Esophagus squamous epithelium (tissue), 5 donors: ENCODE measurements around the gene CHMP4A. TPM values are rescaled to one million over a fixed set of nuclear protein-coding genes. Genes with fewer than 3 reads are reported as not detected.
A peak's percentile ranks its signal among the peaks of the same experiment; 100 is the strongest.

ENCODE experiments used
- DNase-seq: peaks from one replicate; lab custom pipeline; 2025; lab: John Stamatoyannopoulos, UW
- H3K27ac ChIP-seq, 4 donors: fragments of 200-600 bp; sonication (generic); one replicate each; pipeline ENCODE4 v1.5.1; 2016 to 2019; ENCODE audit warnings: mild to moderate bottlenecking in 1 of 4
- H3K27me3 ChIP-seq, 4 donors: fragments of 200-600 bp; sonication (generic); 1 replicate in 3 of 4; 2 replicates in 1 of 4; pipeline versions ENCODE4 v1.5.1 to v1.6.0; 2017 to 2021; ENCODE audit warnings: antibody characterized with exemption in 1 of 4
- H3K36me3 ChIP-seq, 3 donors: fragments of 200-600 bp; sonication (generic); one replicate each; pipeline ENCODE4 v1.5.1; 2016 to 2019
- H3K4me1 ChIP-seq, 3 donors: fragments of 200-600 bp; sonication (generic); one replicate each; pipeline ENCODE4 v1.5.1; 2017 to 2019
- H3K4me3 ChIP-seq, 4 donors: fragments of 200-600 bp; sonication (generic); 1 replicate in 3 of 4; 2 replicates in 1 of 4; pipeline ENCODE4 v1.5.1; 2016 to 2019; ENCODE audit warnings: mild to moderate bottlenecking in 2 of 4, moderate library complexity in 1 of 4
- H3K9me3 ChIP-seq, 3 donors: fragments of 200-600 bp; sonication (generic); one replicate each; pipeline ENCODE4 v1.5.1; 2016 to 2019
- POLR2A ChIP-seq, 4 donors: fragments of 450-650 bp; IDR thresholded peaks; one replicate each; pipeline ENCODE4 v1.6.1; 2017; ENCODE audit warnings: antibody characterized with exemption in 4 of 4, mild to moderate bottlenecking in 4 of 4, moderate library complexity in 3 of 4
- WGBS, 2 donors: methylation state at CpG; one replicate each; pipeline ENCODE4 v1.1.5; 2018; 5-methylcytosine and 5-hydroxymethylcytosine counted together
- intact Hi-C: fragments of 100-400 bp; cut with DNase I; formaldehyde crosslinking; loops from one replicate; pipeline ENCODE4 v1.15.0; 2022
- total RNA-seq, 4 donors: library from RNA; depleted of rRNA; stranded (reverse); fragments of >200 nt; gene quantifications; one replicate each; pipeline ENCODE4 v1.1.0, GENCODE V29; 2016
- TF ChIP-seq, protein P1 (sequence below), 6 experiments: fragments of 450-650 bp in 4 of 6; fragments of 200-600 bp in 2 of 6; sonication (generic) in 2 of 6; IDR thresholded peaks; one replicate each; pipeline ENCODE4 v1.5.1; 2016 to 2019; ENCODE audit warnings: antibody characterized with exemption in 6 of 6, mild to moderate bottlenecking in 4 of 6, moderate library complexity in 4 of 6
- donor health status: DM: yes; HTN: yes; CAD: no.

Gene CHMP4A
- total RNA-seq, 4 donors from 2014 or later, result 23.6 to 80.7 (median 62.8) TPM

DNA sequence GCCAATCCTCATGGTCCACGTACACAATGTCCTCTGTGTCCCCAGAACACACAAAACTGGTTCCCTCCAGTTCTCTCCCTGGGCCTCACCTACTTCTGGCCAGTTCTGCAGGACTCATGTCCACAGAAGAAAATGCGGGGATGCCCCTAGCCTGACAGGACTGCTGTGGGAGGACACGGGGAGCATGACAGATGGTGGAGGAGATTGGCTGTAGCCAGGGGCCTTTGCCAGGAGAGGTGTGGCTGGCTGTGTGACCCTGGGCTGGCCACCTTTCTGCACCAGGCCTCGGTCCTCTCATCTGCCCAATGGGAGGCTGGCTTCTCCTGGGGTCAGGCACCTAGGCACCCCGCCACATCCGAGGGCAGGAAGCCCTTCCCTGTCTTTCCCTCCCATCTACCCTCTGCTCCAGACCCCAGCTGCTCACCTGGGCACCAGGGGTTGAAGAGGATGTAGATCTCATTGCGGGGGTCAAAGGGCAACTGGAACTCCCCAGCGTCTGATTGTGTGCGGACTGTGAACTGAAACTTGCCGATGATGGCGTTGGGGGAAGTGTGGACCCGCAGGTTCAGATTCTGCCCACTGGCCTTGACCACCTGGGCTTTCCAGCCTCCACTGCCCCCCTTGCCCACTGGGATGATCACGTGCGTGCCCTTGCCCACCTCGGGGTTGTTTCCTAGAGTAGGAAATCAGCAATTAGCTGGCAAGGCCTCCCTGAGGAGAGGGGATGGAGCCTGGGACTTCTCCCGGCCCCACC, 46.9 kb upstream of the CHMP4A start:
- H3K36me3 ChIP-seq, result peaks cover 0 to 73% (median 9%) of the 10 kb centered on the region in 3 donors
- peak overlapping the region; percentile 81 to 89 (median 87) for H3K27ac ChIP-seq
- intact Hi-C loops, result no loop called here
- H3K9me3 ChIP-seq, result no peaks in the 10 kb centered on the region
- DNase-seq, result no peak
- peaks cover 9 to 66% (median 35%) of the 10 kb centered on the region in 3 donors for H3K4me1 ChIP-seq
- H3K27me3 ChIP-seq, result no peaks in the 10 kb centered on the region
- TF ChIP-seq, protein P1, sequence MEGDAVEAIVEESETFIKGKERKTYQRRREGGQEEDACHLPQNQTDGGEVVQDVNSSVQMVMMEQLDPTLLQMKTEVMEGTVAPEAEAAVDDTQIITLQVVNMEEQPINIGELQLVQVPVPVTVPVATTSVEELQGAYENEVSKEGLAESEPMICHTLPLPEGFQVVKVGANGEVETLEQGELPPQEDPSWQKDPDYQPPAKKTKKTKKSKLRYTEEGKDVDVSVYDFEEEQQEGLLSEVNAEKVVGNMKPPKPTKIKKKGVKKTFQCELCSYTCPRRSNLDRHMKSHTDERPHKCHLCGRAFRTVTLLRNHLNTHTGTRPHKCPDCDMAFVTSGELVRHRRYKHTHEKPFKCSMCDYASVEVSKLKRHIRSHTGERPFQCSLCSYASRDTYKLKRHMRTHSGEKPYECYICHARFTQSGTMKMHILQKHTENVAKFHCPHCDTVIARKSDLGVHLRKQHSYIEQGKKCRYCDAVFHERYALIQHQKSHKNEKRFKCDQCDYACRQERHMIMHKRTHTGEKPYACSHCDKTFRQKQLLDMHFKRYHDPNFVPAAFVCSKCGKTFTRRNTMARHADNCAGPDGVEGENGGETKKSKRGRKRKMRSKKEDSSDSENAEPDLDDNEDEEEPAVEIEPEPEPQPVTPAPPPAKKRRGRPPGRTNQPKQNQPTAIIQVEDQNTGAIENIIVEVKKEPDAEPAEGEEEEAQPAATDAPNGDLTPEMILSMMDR (IDR thresholded peaks at IDR 0.05), result no peak
- no peak for TF ChIP-seq POLR2A (IDR thresholded peaks at IDR 0.05)
- WGBS, 2 donors, result 71 to 83% methylated on average over 7 to 9 of the region's 16 CpGs
- peak overlapping the region; percentile 36 to 57 (median 48) for H3K4me3 ChIP-seq

DNA sequence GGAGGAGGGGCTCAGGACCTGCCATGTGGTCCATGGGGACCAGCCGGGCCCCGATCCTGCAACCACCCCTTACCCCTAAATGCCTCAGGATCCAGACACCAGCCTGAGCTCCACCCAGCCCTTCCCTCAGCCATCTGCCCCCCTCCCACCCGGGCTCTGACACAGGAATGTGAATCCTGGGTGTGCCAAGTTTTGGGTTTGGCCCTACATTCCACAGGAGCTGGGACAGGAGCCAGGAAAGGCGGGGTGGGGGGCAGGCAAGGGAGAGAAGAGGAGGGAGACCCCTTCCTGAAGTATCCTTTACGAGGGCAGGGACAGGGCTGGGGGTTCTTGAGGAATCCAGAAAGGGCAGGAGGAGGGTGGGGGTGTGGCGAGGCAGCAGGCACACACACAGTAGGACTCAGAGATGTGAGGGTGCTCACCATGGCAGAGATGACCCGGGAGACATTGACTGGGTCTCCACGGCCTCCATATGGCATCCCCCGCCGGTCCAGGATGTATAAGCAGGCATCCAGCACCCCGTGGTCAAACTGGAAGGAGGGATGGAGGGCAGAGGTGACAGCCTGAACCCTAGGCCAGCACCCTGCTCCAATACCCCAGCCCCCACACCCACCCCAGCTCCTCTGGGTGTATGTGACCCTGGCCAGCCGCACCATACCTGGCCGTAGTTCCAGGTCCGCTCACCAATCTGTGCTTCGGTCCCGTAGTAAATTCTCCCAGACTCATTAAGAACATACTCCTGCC, 46.2 kb upstream of the CHMP4A start:
- no peak for DNase-seq
- intact Hi-C loops, result no loop called here
- Histone ChIP-seq H3K4me3 (peak overlapping the region; percentile 36 to 57 (median 48)), H3K27ac (peak overlapping the region; percentile 81 to 89 (median 87)), H3K27me3 (no peaks in the 10 kb centered on the region), H3K9me3 (no peaks in the 10 kb centered on the region), H3K4me1 (peaks cover 9 to 58% (median 32%) of the 10 kb centered on the region in 3 donors), H3K36me3 (peaks cover 0 to 78% (median 17%) of the 10 kb centered on the region in 3 donors)
- no peak for TF ChIP-seq POLR2A (IDR thresholded peaks at IDR 0.05)
- TF ChIP-seq, protein P1 (IDR thresholded peaks at IDR 0.05), result no peak
- whole genome bisulfite sequencing, 2 donors, result 73 to 76% methylated on average over 7 to 14 of the region's 16 CpGs

DNA sequence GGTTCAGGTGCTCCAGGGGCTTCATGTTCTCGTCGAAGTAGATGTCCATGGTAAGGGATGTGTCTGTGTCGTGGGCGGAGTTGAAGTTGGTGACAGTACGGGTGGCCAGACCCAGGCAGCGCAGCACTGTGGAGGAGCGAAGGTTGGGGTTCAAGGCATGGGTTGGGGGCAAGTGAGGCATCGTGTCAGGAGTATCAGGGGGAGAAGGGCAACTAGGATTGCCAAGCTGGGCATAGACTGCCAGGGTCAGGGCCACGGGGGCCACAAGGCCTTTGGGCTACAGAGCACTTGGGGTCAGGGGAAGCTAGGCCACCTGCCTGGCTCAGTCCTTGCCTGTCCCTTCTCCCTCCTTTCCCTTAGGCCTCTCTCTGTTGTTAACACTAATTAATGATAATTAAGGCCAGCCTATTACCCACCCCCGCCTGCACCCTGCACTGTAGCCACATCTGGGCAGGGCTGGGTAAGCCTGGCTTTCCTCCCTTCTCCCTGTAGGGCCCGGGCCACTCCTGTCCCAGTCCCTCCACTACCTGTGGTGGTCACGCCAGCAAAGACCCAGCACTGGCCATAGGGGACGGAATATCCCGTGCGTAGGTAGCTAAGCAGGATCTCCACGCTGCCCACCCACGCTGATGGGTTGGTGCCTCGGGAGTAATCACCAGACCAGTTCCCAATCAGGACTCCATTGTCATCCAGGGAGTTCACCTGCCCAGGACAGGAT, 45.4 kb upstream of the CHMP4A start:
- peak overlapping the region; percentile 73 to 89 (median 84) for H3K27ac ChIP-seq
- peak overlapping the region; percentile 36 to 57 (median 48) for H3K4me3 ChIP-seq
- no peaks in the 10 kb centered on the region for H3K9me3 ChIP-seq
- H3K27me3 ChIP-seq, result no peaks in the 10 kb centered on the region
- 71 to 90% methylated on average over 7 to 16 of the region's 18 CpGs for WGBS, 2 donors
- H3K36me3 ChIP-seq, result peaks cover 0 to 85% (median 24%) of the 10 kb centered on the region in 3 donors
- TF ChIP-seq POLR2A (IDR thresholded peaks at IDR 0.05), result no peak
- TF ChIP-seq, protein P1 (IDR thresholded peaks at IDR 0.05), result no peak
- no peak for DNase-seq
- intact Hi-C loops, result no loop called here
- H3K4me1 ChIP-seq, result peaks cover 9 to 51% (median 27%) of the 10 kb centered on the region in 3 donors

DNA sequence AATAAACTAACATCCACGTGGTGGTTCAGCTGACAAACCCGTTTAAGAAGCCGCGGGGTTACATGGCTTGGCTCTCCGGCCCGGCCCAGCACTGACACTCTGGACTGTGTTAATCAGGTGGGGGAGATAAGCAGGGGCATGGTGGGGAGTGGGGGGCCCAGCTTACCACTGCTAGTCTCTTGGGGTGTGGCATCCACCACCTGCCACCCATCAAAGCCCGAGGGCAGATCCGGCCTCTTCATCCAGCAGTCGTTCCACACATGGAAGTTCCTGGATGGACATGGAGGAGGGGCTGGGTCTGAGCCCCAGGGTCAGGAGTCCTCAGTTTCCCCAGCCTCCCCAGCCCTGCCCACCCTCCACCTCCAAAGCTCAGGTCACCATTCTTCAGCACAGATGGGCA, 44.8 kb upstream of the CHMP4A start:
- H3K36me3 ChIP-seq, result peaks cover 0 to 91% (median 24%) of the 10 kb centered on the region in 3 donors
- H3K4me1 ChIP-seq, result peaks cover 9 to 45% (median 21%) of the 10 kb centered on the region in 3 donors
- WGBS, 2 donors, result 76 to 86% methylated on average over 6 of the region's 9 CpGs
- intact Hi-C loops, result no loop called here
- H3K27ac ChIP-seq, result peak overlapping the region; percentile 73 to 89 (median 84)
- no peaks in the 10 kb centered on the region for H3K9me3 ChIP-seq
- TF ChIP-seq, protein P1 (IDR thresholded peaks at IDR 0.05), result no peak
- no peak for TF ChIP-seq POLR2A (IDR thresholded peaks at IDR 0.05)
- peak overlapping the region in 1 of 4 donors; percentile 51 for H3K4me3 ChIP-seq
- H3K27me3 ChIP-seq, result no peaks in the 10 kb centered on the region
- DNase-seq, result no peak
